ENCODE data around the gene ELMO1. TPM values are rescaled to one million over a fixed set of nuclear protein-coding genes. Genes with fewer than 3 reads are reported as not detected.

ELMO1 gene
- total and polyA plus RNA-seq, 10 of the 15 experiments (the other 5 are each of a cell fraction or from before 2014, with no cell fraction given): 22.6 to 85.9 (median 56.6) TPM

GRCh38 chr7:37111459-37111858 lies 337.2 kb downstream of the ELMO1 start:
- Histone ChIP-seq H3K27ac (ENCODE audit: control insufficient read depth, insufficient read depth) (no peak overlapping the region), H3K9me3 (replicated peaks; ENCODE audit: control insufficient read depth, insufficient read depth, low read length) (no peaks in the 10 kb centered on the region), H3K27me3 (replicated peaks in 1 of 2; ENCODE audit: control insufficient read depth in 2 of 2, insufficient read depth in 2 of 2, low read length in 1 of 2) (no peaks in the 10 kb centered on the region), H3K79me2 (ENCODE audit: control insufficient read depth, insufficient read depth, low read length) (no peaks in the 10 kb centered on the region), H3K4me1 (ENCODE audit: control insufficient read depth, insufficient read depth, low read length) (peaks cover 5% of the 10 kb centered on the region), H3K36me3 (ENCODE audit: control insufficient read depth in 2 of 2, insufficient read depth in 2 of 2, low read length in 1 of 2) (peaks cover 0 to 2% of the 10 kb centered on the region in 2 experiments; a peak in 2 of 4 replicates), H3K4me3 (no peak overlapping the region), H3K4me2 (ENCODE audit: control insufficient read depth, insufficient read depth) (no peak overlapping the region), H3K9ac (ENCODE audit: control insufficient read depth, insufficient read depth, low read length) (no peak overlapping the region), H4K20me1 (ENCODE audit: control insufficient read depth, insufficient read depth) (no peaks in the 10 kb centered on the region), H2AFZ (ENCODE audit: control insufficient read depth, low read depth, low read length) (no peak overlapping the region)
- intact Hi-C loops (cut with micrococcal nuclease; ENCODE audit: unreplicated experiment) (no loop called here), in situ Hi-C loops (cut with MboI) (no loop called here)
- FAIRE-seq (no peak), DNase-seq (ENCODE audit: low read depth, low spot score) (no peak), ATAC-seq (no peak)
- RAD21 ChIA-PET (ENCODE audit: unreplicated experiment): interaction anchor here (1.2 kb wide), 1 partner anchor 70 kb away, joined by 3 read pairs; no protein-coding TSS in a partner anchor
- SMC1A ChIA-PET (ENCODE audit: uncharacterized antibody, unreplicated experiment): no interaction called here
- POLR2A ChIA-PET: no interaction called here
- CTCF ChIA-PET: interaction anchor here (0.8 to 1.6 kb wide), 3 partner anchors 128 to 440 kb away, joined by 3 to 4 read pairs (median 3); no protein-coding TSS in a partner anchor
- 96% methylated on average over 1 of the region's 1 CpG for WGBS (ENCODE audit: insufficient coverage, insufficient replicate concordance, low lambda C conversion rate, missing lambda C conversion rate)
- no TSS peak for BruUV-seq (replicated peaks)
- TF ChIP-seq ZBTB4 (CRISPR knock-in tag; IDR thresholded peaks at IDR 0.05) (no peak), ZBTB11 (CRISPR knock-in tag; IDR thresholded peaks at IDR 0.05) (no peak), ZNF217 (IDR thresholded peaks at IDR 0.05) (no peak), ESRRA (IDR thresholded peaks at IDR 0.05; ENCODE audit: low read length) (no peak), HDGF (IDR thresholded peaks at IDR 0.05) (no peak), SKIL (IDR thresholded peaks at IDR 0.05; ENCODE audit: low read depth, poor library complexity, severe bottlenecking) (no peak), CEBPZ (IDR thresholded peaks at IDR 0.05; ENCODE audit: low read depth, low read length) (no peak), BCLAF1 (IDR thresholded peaks at IDR 0.05) (no peak)

All from GM12878 (cell line).